Muscle of leg (tissue), 16 donors: ENCODE data around the gene CLPTM1. TPM values are rescaled to one million over a fixed set of nuclear protein-coding genes. Genes with fewer than 3 reads are reported as not detected.
A peak's percentile ranks its signal among the peaks of the same experiment; 100 is the strongest.
"Not testable (repeated sequence)": the region's sequence is repeated elsewhere in the genome, so short reads cannot be mapped to it uniquely, and the experiment has no call there.

ENCODE experiments used
- DNase-seq: peaks from one replicate; pipeline ENCODE4 v3.0.0; 2013
- H3K27ac ChIP-seq: one replicate; pipeline ENCODE4 v1.5.1; 2013; ENCODE audit warnings: mild to moderate bottlenecking, low read length, control low read depth
- H3K27me3 ChIP-seq: one replicate; pipeline ENCODE4 v1.6.1; 2013; ENCODE audit warnings: low read length; ENCODE audit not compliant: control insufficient read depth, insufficient read depth
- H3K36me3 ChIP-seq: one replicate; pipeline ENCODE4 v1.6.1; 2013; ENCODE audit warnings: low read length; ENCODE audit not compliant: control insufficient read depth, insufficient read depth
- H3K4me1 ChIP-seq: one replicate; pipeline ENCODE4 v1.6.1; 2013; ENCODE audit warnings: low read length; ENCODE audit not compliant: control insufficient read depth, insufficient read depth
- H3K4me3 ChIP-seq: one replicate; pipeline ENCODE4 v1.5.1; 2013; ENCODE audit warnings: low read length, control low read depth
- H3K9me3 ChIP-seq: replicated peaks from 2 replicates; pipeline ENCODE4 v1.6.1; 2013; ENCODE audit warnings: low read depth, low read length; ENCODE audit not compliant: control insufficient read depth
- WGBS: methylation state at CpG from one replicate; pipeline ENCODE4 v1.1.5; 2013; ENCODE audit warnings: missing lambda C conversion rate; ENCODE audit not compliant: insufficient coverage; 5-methylcytosine and 5-hydroxymethylcytosine counted together
- long read RNA-seq, 11 donors: transcript quantifications; one replicate each; lab custom pipeline, GENCODE V29; 2026
- polyA plus RNA-seq, 8 donors: library from polyadenylated mRNA; unstranded; fragments of 120-200 nt; gene quantifications; one replicate each; pipeline versions ENCODE4 v1.2.1 to v1.2.3, GENCODE V29; 2013; ENCODE audit warnings: inconsistent platforms in 1 of 8, low replicate concordance in 1 of 8; ENCODE audit not compliant: insufficient read length in 8 of 8, insufficient read depth in 1 of 8
- total RNA-seq: library from RNA; stranded (reverse); fragments of 120-200 nt; gene quantifications from one replicate; pipeline ENCODE4 v1.2.4, GENCODE V29; 2013

Gene CLPTM1, protein sequence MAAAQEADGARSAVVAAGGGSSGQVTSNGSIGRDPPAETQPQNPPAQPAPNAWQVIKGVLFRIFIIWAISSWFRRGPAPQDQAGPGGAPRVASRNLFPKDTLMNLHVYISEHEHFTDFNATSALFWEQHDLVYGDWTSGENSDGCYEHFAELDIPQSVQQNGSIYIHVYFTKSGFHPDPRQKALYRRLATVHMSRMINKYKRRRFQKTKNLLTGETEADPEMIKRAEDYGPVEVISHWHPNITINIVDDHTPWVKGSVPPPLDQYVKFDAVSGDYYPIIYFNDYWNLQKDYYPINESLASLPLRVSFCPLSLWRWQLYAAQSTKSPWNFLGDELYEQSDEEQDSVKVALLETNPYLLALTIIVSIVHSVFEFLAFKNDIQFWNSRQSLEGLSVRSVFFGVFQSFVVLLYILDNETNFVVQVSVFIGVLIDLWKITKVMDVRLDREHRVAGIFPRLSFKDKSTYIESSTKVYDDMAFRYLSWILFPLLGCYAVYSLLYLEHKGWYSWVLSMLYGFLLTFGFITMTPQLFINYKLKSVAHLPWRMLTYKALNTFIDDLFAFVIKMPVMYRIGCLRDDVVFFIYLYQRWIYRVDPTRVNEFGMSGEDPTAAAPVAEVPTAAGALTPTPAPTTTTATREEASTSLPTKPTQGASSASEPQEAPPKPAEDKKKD
- 18.7 TPM for total RNA-seq
- 10 to 100 TPM; 45.7 to 64.6 (median 57.2) TPM for polyA plus RNA-seq
- long read RNA-seq, donor 1, transcript CLPTM1-201 (14 exons, 2,604 nt) = major isoform, 10 of 10 reads
- long read RNA-seq, donor 1, partial matches to known transcripts = 0 of 10 reads
- long read RNA-seq, donor 1, other reads (novel, unspliced or antisense) = 0 of 10 reads
- long read RNA-seq, donor 2, partial matches to known transcripts = 0 of 2 reads
- long read RNA-seq, donor 2, other reads (novel, unspliced or antisense) = 0 of 2 reads
- long read RNA-seq, donor 3, transcript CLPTM1-201 (14 exons, 2,604 nt) = major isoform, 26 of 47 reads
- long read RNA-seq, donor 3, partial matches to known transcripts = 21 of 47 reads
- long read RNA-seq, donor 3, other reads (novel, unspliced or antisense) = 0 of 47 reads
- long read RNA-seq, donor 4, transcript CLPTM1-201 (14 exons, 2,604 nt) = major isoform, 10 of 34 reads
- long read RNA-seq, donor 4, partial matches to known transcripts = 22 of 34 reads
- long read RNA-seq, donor 4, other reads (novel, unspliced or antisense) = 0 of 34 reads
- long read RNA-seq, donor 5, transcript CLPTM1-201 (14 exons, 2,604 nt) = major isoform, 30 of 75 reads
- long read RNA-seq, donor 5, partial matches to known transcripts = 44 of 75 reads
- long read RNA-seq, donor 5, other reads (novel, unspliced or antisense) = 0 of 75 reads
- long read RNA-seq, donor 6, transcript CLPTM1-201 (14 exons, 2,604 nt) = major isoform, 13 of 38 reads
- long read RNA-seq, donor 6, partial matches to known transcripts = 24 of 38 reads
- long read RNA-seq, donor 6, other reads (novel, unspliced or antisense) = 0 of 38 reads
- long read RNA-seq, donor 7, transcript CLPTM1-201 (14 exons, 2,604 nt) = major isoform, 14 of 20 reads
- long read RNA-seq, donor 7, partial matches to known transcripts = 5 of 20 reads
- long read RNA-seq, donor 7, other reads (novel, unspliced or antisense) = 0 of 20 reads
- long read RNA-seq, donor 8, transcript CLPTM1-201 (14 exons, 2,604 nt) = major isoform, 7 of 7 reads
- long read RNA-seq, donor 8, partial matches to known transcripts = 0 of 7 reads
- long read RNA-seq, donor 8, other reads (novel, unspliced or antisense) = 0 of 7 reads
- long read RNA-seq, donor 9, transcript CLPTM1-201 (14 exons, 2,604 nt) = major isoform, 12 of 31 reads
- long read RNA-seq, donor 9, partial matches to known transcripts = 17 of 31 reads
- long read RNA-seq, donor 9, other reads (novel, unspliced or antisense) = 0 of 31 reads
- long read RNA-seq, donor 10, transcript CLPTM1-201 (14 exons, 2,604 nt) = major isoform, 14 of 25 reads
- long read RNA-seq, donor 10, partial matches to known transcripts = 11 of 25 reads
- long read RNA-seq, donor 10, other reads (novel, unspliced or antisense) = 0 of 25 reads
- long read RNA-seq, donor 11, transcript CLPTM1-201 (14 exons, 2,604 nt) = major isoform, 10 of 16 reads
- long read RNA-seq, donor 11, partial matches to known transcripts = 6 of 16 reads
- long read RNA-seq, donor 11, other reads (novel, unspliced or antisense) = 0 of 16 reads

DNA sequence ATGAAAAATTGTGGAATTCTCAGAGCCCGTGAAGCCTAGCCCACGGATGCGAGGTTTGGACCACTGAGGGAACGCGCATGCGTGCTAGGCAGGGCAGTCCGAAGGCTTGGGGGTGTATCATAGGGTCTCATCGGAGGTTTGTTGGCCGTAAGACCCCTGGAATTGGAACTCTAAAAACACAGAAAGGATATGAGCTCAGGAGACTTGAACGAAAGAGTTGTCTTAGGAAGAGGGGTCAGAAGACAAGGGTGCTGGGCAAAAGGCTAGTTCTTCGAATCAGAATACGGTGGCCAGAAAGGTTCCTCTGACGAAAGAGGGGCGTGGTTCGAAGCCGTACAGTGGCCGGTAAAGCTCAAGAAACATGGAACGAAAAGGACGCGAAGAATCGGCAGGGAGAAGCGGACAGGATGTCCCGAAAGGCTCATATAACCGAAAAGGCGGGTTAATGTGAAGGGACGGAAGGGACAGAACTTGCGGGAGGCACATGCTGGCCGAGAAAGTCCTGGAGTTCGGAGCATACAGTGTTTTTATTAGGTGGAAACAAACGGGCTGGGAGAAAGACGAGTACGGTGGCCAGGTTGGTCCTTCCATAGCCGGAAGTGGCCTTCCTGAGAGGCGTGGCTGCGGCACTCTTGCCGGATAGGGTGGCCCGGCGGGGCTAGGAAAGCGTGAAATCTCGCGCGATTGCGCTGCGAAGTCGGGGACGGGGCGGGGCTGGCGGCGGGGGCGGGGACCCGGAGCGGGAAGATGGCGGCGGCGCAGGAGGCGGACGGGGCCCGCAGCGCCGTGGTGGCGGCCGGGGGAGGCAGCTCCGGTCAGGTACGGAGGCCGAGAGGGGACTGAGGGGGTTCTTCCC, at the start of gene CLPTM1:
Gene CLPTM1, plus strand, starts transcription at position 732 of the 856 bp plus-strand sequence. Its CDS starts 16 bp downstream, at position 748.
- WGBS = under 1% methylated on average over 64 of the region's 65 CpGs
- Histone ChIP-seq H3K27ac (peak within 1 kb of the TSS; percentile 98), H3K36me3 (peaks cover 15% of the 10 kb centered on the region), H3K4me3 (peak within 1 kb of the TSS; percentile 98), H3K4me1 (peaks cover 35% of the 10 kb centered on the region), H3K27me3 (no peaks in the 10 kb centered on the region), H3K9me3 (no peaks in the 10 kb centered on the region)
- peak; percentile 99 for DNase-seq

DNA sequence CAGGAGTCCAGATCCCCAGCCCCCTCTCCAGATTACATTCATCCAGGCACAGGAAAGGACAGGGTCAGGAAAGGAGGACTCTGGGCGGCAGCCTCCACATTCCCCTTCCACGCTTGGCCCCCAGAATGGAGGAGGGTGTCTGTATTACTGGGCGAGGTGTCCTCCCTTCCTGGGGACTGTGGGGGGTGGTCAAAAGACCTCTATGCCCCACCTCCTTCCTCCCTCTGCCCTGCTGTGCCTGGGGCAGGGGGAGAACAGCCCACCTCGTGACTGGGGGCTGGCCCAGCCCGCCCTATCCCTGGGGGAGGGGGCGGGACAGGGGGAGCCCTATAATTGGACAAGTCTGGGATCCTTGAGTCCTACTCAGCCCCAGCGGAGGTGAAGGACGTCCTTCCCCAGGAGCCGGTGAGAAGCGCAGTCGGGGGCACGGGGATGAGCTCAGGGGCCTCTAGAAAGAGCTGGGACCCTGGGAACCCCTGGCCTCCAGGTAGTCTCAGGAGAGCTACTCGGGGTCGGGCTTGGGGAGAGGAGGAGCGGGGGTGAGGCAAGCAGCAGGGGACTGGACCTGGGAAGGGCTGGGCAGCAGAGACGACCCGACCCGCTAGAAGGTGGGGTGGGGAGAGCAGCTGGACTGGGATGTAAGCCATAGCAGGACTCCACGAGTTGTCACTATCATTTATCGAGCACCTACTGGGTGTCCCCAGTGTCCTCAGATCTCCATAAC, 49.6 kb upstream of the CLPTM1 start, which contains the start of gene APOE:
Gene APOE, plus strand, starts transcription at position 360 of the 724 bp plus-strand sequence. CDS start 829 bp downstream, outside the sequence.
- Histone ChIP-seq H3K36me3 (peaks cover 24% of the 10 kb centered on the region), H3K4me3 (peak within 1 kb of the TSS; percentile 34), H3K4me1 (peaks cover 32% of the 10 kb centered on the region), H3K27me3 (peaks cover 22% of the 10 kb centered on the region), H3K27ac (peak within 1 kb of the TSS; percentile 3), H3K9me3 (no peaks in the 10 kb centered on the region)
- no peak for DNase-seq
- under 1% methylated on average over 15 of the region's 20 CpGs for WGBS

DNA sequence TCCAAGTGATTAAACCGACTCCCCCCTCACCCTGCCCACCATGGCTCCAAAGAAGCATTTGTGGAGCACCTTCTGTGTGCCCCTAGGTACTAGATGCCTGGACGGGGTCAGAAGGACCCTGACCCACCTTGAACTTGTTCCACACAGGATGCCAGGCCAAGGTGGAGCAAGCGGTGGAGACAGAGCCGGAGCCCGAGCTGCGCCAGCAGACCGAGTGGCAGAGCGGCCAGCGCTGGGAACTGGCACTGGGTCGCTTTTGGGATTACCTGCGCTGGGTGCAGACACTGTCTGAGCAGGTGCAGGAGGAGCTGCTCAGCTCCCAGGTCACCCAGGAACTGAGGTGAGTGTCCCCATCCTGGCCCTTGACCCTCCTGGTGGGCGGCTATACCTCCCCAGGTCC, 47.6 kb upstream of the CLPTM1 start:
- WGBS = 91% methylated on average over 11 of the region's 12 CpGs
- Histone ChIP-seq H3K4me1 (peaks cover 52% of the 10 kb centered on the region), H3K9me3 (no peaks in the 10 kb centered on the region), H3K4me3 (no peak overlapping the region), H3K27me3 (peaks cover 22% of the 10 kb centered on the region), H3K36me3 (peaks cover 7% of the 10 kb centered on the region), H3K27ac (no peak overlapping the region)
- DNase-seq = no peak

DNA sequence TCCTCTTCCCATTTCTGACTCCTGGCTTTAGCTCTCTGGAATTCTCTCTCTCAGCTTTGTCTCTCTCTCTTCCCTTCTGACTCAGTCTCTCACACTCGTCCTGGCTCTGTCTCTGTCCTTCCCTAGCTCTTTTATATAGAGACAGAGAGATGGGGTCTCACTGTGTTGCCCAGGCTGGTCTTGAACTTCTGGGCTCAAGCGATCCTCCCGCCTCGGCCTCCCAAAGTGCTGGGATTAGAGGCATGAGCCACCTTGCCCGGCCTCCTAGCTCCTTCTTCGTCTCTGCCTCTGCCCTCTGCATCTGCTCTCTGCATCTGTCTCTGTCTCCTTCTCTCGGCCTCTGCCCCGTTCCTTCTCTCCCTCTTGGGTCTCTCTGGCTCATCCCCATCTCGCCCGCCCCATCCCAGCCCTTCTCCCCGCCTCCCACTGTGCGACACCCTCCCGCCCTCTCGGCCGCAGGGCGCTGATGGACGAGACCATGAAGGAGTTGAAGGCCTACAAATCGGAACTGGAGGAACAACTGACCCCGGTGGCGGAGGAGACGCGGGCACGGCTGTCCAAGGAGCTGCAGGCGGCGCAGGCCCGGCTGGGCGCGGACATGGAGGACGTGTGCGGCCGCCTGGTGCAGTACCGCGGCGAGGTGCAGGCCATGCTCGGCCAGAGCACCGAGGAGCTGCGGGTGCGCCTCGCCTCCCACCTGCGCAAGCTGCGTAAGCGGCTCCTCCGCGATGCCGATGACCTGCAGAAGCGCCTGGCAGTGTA, 46.9 kb upstream of the CLPTM1 start:
- 92% methylated on average over 40 of the region's 46 CpGs for WGBS
- peaks cover 59% of the 10 kb centered on the region for H3K4me1 ChIP-seq
- H3K4me3 ChIP-seq = no peak overlapping the region
- DNase-seq = no peak
- no peak overlapping the region for H3K27ac ChIP-seq
- H3K9me3 ChIP-seq = no peaks in the 10 kb centered on the region
- peaks cover 22% of the 10 kb centered on the region for H3K27me3 ChIP-seq
- H3K36me3 ChIP-seq = peaks cover under 1% of the 10 kb centered on the region

DNA sequence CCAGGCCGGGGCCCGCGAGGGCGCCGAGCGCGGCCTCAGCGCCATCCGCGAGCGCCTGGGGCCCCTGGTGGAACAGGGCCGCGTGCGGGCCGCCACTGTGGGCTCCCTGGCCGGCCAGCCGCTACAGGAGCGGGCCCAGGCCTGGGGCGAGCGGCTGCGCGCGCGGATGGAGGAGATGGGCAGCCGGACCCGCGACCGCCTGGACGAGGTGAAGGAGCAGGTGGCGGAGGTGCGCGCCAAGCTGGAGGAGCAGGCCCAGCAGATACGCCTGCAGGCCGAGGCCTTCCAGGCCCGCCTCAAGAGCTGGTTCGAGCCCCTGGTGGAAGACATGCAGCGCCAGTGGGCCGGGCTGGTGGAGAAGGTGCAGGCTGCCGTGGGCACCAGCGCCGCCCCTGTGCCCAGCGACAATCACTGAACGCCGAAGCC, 46.3 kb upstream of the CLPTM1 start:
- Histone ChIP-seq H3K27ac (no peak overlapping the region), H3K27me3 (peaks cover 22% of the 10 kb centered on the region), H3K4me3 (no peak overlapping the region), H3K9me3 (no peaks in the 10 kb centered on the region), H3K4me1 (peaks cover 61% of the 10 kb centered on the region), H3K36me3 (no peaks in the 10 kb centered on the region)
- no peak for DNase-seq
- 95% methylated on average over 44 of the region's 44 CpGs for WGBS

DNA sequence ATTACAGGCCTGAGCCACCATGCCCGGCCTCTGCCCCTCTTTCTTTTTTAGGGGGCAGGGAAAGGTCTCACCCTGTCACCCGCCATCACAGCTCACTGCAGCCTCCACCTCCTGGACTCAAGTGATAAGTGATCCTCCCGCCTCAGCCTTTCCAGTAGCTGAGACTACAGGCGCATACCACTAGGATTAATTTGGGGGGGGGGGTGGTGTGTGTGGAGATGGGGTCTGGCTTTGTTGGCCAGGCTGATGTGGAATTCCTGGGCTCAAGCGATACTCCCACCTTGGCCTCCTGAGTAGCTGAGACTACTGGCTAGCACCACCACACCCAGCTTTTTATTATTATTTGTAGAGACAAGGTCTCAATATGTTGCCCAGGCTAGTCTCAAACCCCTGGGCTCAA, 45.4 kb upstream of the CLPTM1 start:
- Histone ChIP-seq H3K4me3 (no peak overlapping the region), H3K9me3 (no peaks in the 10 kb centered on the region), H3K27ac (no peak overlapping the region), H3K27me3 (peaks cover 17% of the 10 kb centered on the region), H3K4me1 (peaks cover 63% of the 10 kb centered on the region), H3K36me3 (no peaks in the 10 kb centered on the region)
- DNase-seq = no peak
- WGBS = no CpG with 5 or more reads among the region's 5 CpGs

DNA sequence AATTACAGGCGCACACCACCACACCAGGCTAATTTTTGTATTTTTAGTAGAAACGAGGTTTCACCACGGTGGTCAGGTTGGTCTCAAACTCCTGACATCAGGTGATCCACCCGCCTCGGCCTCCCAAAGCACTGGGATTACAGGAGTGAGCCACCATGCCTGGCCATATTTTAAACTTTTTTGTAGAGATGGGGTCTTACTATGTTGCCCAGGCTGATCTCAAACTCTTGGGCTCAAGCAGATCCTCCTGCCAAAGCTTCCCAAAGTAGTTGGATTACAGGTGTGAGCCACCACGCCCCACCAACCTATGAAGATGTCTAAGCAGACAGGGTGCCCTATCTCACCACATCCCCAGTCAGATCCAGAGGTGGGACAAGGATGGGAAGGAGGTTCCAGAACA, 43.3 kb upstream of the CLPTM1 start:
- not testable (repeated sequence) for DNase-seq

More for the DNA sequence above, 43.3 kb upstream of the CLPTM1 start:
- 90% methylated on average over 3 of the region's 6 CpGs for WGBS
- not testable (repeated sequence) for H3K27me3 ChIP-seq, H3K9me3 ChIP-seq, H3K4me3 ChIP-seq, H3K36me3 ChIP-seq
- H3K27ac ChIP-seq = peak overlapping the region; percentile 55
- peaks cover 49% of the 10 kb centered on the region for H3K4me1 ChIP-seq
